HG03442 (cell line): ENCODE results near the gene SERPINA12.

ENCODE experiments used
- ATAC-seq: cut with Tn5 transposase; IDR thresholded peaks from one replicate; pipeline ENCODE4 v1.9.1; 2021; ENCODE audit warnings: mild to moderate bottlenecking, moderate library complexity; ENCODE audit not compliant: unreplicated experiment

The SERPINA12 gene

GRCh38 chr14:94441531-94442205 lies 67.6 kb downstream of the SERPINA12 start:
- ATAC-seq = no peak

GRCh38 chr14:94441130-94441529 lies 68.1 kb downstream of the SERPINA12 start:
- ATAC-seq = no peak

GRCh38 chr14:94439453-94440057 lies 69.7 kb downstream of the SERPINA12 start:
- ATAC-seq = no peak
